SW480 (cell line): ENCODE results near the gene CCDC187.
A peak's percentile ranks its signal among the peaks of the same experiment; 100 is the strongest.

Experiments used
- DNase-seq: peaks from one replicate; pipeline ENCODE4 v3.0.0-alpha.2; 2016; ENCODE audit warnings: low spot score

CCDC187 gene

GRCh38 chr9:136252846-136253245, 51.0 kb downstream of the CCDC187 start:
- DNase-seq: no peak

- DNase-seq: no peak
Measured at GRCh38 chr9:136252281-136252680, 51.6 kb downstream of the CCDC187 start.

GRCh38 chr9:136251264-136252115, 52.4 kb downstream of the CCDC187 start:
- no peak for DNase-seq

GRCh38 chr9:136250676-136251075, 53.2 kb downstream of the CCDC187 start:
- no peak for DNase-seq

GRCh38 chr9:136249877-136250559, 53.9 kb downstream of the CCDC187 start:
- DNase-seq: no peak

- no peak for DNase-seq
Measured at GRCh38 chr9:136248951-136249876, 54.7 kb downstream of the CCDC187 start.

GRCh38 chr9:136247947-136248637, 55.8 kb downstream of the CCDC187 start:
- no peak for DNase-seq

- DNase-seq: no peak
Measured at GRCh38 chr9:136247551-136247916, 56.4 kb downstream of the CCDC187 start.

GRCh38 chr9:136246849-136247550, 56.9 kb downstream of the CCDC187 start:
- no peak for DNase-seq

GRCh38 chr9:136245219-136246150, 58.4 kb downstream of the CCDC187 start, which contains the start of gene QSOX2:
Gene QSOX2, minus strand, starts transcription at chr9:136245812. Its CDS starts 9 bp downstream, at chr9:136245803.
- peak; percentile 74 for DNase-seq

GRCh38 chr9:136244969-136245218, 59.0 kb downstream of the CCDC187 start:
- DNase-seq: no peak

- peak; percentile 44 for DNase-seq
Measured at GRCh38 chr9:136244122-136244968, 59.5 kb downstream of the CCDC187 start.

GRCh38 chr9:136243631-136244030, 60.3 kb downstream of the CCDC187 start:
- DNase-seq: no peak

GRCh38 chr9:136242918-136243525, 60.9 kb downstream of the CCDC187 start:
- peak; percentile 24 for DNase-seq

- no peak for DNase-seq
Measured at GRCh38 chr9:136242248-136242647, 61.6 kb downstream of the CCDC187 start.

- DNase-seq: no peak
Measured at GRCh38 chr9:136241542-136241941, 62.4 kb downstream of the CCDC187 start.

- no peak for DNase-seq
Measured at GRCh38 chr9:136240941-136241340, 63.0 kb downstream of the CCDC187 start.

- DNase-seq: no peak
Measured at GRCh38 chr9:136239983-136240330, 63.9 kb downstream of the CCDC187 start.
